Upper lobe of right lung (tissue), 1 donor: ENCODE data around the gene GCNT1. TPM values are rescaled to one million over a fixed set of nuclear protein-coding genes. Genes with fewer than 3 reads are reported as not detected.

Experiments
- ATAC-seq: fragments of 200-7000 bp; cut with Tn5 transposase; one replicate; pipeline ENCODE4 v1.9.1; 2020; ENCODE audit warnings: mild to moderate bottlenecking, moderate library complexity
- DNase-seq: peaks from one replicate; pipeline ENCODE4 v3.0.0-alpha.2; 2020
- H3K27ac ChIP-seq: fragments of 200-600 bp; one replicate; pipeline ENCODE4 v1.8.0; 2022
- H3K27me3 ChIP-seq: fragments of 200-600 bp; one replicate; pipeline ENCODE4 v1.8.0; 2022; ENCODE audit warnings: mild to moderate bottlenecking
- H3K36me3 ChIP-seq: fragments of 200-600 bp; one replicate; pipeline ENCODE4 v1.8.0; 2022
- H3K4me1 ChIP-seq: fragments of 200-600 bp; one replicate; pipeline ENCODE4 v1.8.0; 2022
- H3K4me3 ChIP-seq: fragments of 200-600 bp; one replicate; pipeline ENCODE4 v1.8.0; 2022; ENCODE audit warnings: mild to moderate bottlenecking
- H3K9me3 ChIP-seq: fragments of 200-600 bp; one replicate; pipeline ENCODE4 v1.8.0; 2022
- intact Hi-C: fragments of 100-400 bp; cut with DNase I; formaldehyde crosslinking; loops from one replicate; pipeline ENCODE4 v1.11.0; 2022
- total RNA-seq: library from RNA; stranded (reverse); fragmentation: NEBNext Ultra II Directional; extraction: Animal tissue kit (Norgen Biotek cat#: 25700); gene quantifications from one replicate; pipeline ENCODE4 v1.2.1, GENCODE V29; 2021
- TF ChIP-seq, protein P1 (sequence below): fragments of 200-600 bp; IDR thresholded peaks from one replicate; pipeline ENCODE4 v1.8.0; 2022; ENCODE audit warnings: antibody characterized with exemption
- donor health status: DM: no; HTN: yes; CAD: no; lungs with severe emphysema.

The GCNT1 gene
- total RNA-seq, 1 donor from 2014 or later, result 8.5 TPM

DNA sequence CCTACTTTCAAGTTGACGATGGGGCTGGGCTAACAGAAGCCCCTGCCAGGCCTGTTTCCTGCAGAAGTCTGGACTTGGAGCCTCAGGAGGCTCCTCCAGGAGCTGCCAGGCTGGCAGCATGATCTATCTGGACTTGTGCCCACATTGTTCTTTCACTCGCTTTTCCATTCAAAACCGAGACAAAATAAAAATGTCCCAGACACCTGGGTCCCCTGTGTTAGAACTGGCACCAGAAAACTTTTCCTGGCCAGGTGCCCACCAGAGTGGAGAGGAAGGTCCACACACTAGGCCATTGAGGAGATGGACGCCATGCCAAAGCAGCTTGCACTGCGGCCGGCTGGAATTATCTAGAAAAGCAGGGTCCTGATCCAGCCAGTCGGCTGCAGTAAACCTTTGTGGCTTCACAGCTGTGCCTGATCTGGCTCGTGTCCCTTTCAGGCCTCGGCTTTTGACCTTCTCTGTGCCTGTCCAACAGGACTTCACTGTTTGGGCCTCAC lies 78.2 kb downstream of the GCNT1 start:
- intact Hi-C loops, result no loop called here
- Histone ChIP-seq H3K9me3 (no peaks in the 10 kb centered on the region), H3K27ac (no peak overlapping the region), H3K4me1 (peaks cover 6% of the 10 kb centered on the region), H3K4me3 (no peak overlapping the region), H3K27me3 (no peaks in the 10 kb centered on the region), H3K36me3 (no peaks in the 10 kb centered on the region)
- no peak for DNase-seq
- TF ChIP-seq, protein P1, sequence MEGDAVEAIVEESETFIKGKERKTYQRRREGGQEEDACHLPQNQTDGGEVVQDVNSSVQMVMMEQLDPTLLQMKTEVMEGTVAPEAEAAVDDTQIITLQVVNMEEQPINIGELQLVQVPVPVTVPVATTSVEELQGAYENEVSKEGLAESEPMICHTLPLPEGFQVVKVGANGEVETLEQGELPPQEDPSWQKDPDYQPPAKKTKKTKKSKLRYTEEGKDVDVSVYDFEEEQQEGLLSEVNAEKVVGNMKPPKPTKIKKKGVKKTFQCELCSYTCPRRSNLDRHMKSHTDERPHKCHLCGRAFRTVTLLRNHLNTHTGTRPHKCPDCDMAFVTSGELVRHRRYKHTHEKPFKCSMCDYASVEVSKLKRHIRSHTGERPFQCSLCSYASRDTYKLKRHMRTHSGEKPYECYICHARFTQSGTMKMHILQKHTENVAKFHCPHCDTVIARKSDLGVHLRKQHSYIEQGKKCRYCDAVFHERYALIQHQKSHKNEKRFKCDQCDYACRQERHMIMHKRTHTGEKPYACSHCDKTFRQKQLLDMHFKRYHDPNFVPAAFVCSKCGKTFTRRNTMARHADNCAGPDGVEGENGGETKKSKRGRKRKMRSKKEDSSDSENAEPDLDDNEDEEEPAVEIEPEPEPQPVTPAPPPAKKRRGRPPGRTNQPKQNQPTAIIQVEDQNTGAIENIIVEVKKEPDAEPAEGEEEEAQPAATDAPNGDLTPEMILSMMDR, result no peak
- no peak for ATAC-seq

DNA sequence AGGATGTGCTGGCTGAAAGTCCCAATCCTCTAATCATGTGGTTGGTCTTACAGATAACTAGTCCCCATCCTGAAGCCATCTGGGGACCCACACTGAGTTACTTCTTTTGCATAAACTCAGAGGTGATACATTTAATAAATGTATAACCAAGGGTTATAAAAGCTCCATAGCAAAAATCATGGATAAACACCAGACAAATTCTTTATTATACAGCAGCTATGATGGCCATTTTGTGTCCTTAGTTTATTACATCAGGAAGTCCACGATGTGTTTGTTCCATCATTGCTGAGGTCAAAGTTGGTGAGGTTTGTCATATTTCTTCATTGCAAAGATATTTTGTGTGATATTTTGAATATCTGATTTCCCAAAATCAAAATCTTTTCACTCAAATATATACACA lies 80.2 kb downstream of the GCNT1 start:
- DNase-seq (no peak), ATAC-seq (no peak)
- H3K27ac ChIP-seq, result no peak overlapping the region
- no peaks in the 10 kb centered on the region for H3K9me3 ChIP-seq
- no peaks in the 10 kb centered on the region for H3K27me3 ChIP-seq
- no peaks in the 10 kb centered on the region for H3K4me1 ChIP-seq
- TF ChIP-seq, protein P1, result no peak
- intact Hi-C loops, result no loop called here
- H3K4me3 ChIP-seq, result no peak overlapping the region
- H3K36me3 ChIP-seq, result no peaks in the 10 kb centered on the region

DNA sequence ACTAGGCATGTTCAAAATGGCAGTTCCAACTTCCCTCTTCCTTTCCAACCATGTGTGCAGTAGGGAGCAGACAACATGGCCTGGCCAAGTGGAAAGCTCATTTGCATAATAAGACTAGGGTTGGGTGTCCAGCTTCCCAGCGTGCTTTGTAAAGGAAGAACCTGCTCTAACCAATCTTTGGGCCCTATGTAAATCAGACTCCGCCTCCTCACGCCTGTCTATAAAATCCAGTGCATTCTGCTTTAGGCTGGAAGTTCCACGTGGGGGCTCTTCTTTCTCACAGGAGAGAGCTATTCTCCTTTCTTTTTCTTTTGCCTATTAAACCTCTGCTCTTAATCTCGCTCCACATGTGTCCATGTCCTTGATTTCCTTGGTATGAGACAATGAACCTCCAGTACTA lies 83.4 kb downstream of the GCNT1 start:
- Histone ChIP-seq H3K9me3 (no peaks in the 10 kb centered on the region), H3K4me1 (no peaks in the 10 kb centered on the region), H3K36me3 (no peaks in the 10 kb centered on the region), H3K27ac (no peak overlapping the region), H3K4me3 (no peak overlapping the region), H3K27me3 (no peaks in the 10 kb centered on the region)
- DNase-seq (no peak), ATAC-seq (no peak)
- intact Hi-C loops, result no loop called here
- TF ChIP-seq, protein P1, result no peak

DNA sequence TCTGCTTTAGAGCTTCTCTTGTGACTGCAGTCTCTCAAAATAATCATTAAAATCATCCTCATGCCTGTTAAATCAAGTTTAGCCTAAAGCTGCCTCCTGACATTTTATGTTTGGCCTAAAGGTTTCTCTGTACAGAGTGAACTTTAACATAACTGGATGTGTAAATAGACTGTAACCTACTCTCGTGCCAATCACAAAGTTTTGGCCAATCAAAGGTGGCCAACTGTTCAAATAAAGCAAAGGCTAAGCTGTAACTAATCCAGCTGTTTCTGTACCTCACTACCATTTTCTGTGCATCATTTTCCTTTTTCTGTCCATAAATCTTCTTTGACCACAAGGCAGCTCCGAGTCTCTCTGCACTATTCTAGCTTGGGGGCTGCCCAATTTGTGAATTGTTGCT lies 86.2 kb downstream of the GCNT1 start:
- intact Hi-C loops, result no loop called here
- no peak overlapping the region for H3K27ac ChIP-seq
- no peak for DNase-seq
- no peak overlapping the region for H3K4me3 ChIP-seq
- H3K36me3 ChIP-seq, result no peaks in the 10 kb centered on the region
- TF ChIP-seq, protein P1, result no peak
- no peaks in the 10 kb centered on the region for H3K4me1 ChIP-seq
- no peaks in the 10 kb centered on the region for H3K9me3 ChIP-seq
- ATAC-seq, result no peak
- H3K27me3 ChIP-seq, result no peaks in the 10 kb centered on the region

DNA sequence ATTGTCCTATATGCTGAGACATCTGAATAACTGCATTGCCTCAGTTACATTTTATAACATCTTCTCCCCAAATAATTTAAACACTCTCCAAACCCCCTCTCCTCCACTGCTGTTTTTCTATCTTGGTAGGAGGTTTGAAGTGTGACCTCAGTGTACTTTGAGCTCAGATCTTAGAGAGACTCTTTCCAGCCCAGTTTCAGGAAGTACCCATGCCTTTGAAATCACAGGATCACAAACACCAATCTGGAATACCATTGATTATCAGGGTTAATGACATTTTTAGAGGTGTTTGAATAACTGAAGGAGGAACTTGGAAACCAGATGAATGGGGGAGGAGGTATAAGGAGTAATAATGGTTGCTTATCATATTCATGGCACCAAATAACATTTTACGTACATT lies 93.2 kb downstream of the GCNT1 start:
- no peaks in the 10 kb centered on the region for H3K27me3 ChIP-seq
- TF ChIP-seq, protein P1, result no peak
- no peak for ATAC-seq
- no peaks in the 10 kb centered on the region for H3K36me3 ChIP-seq
- intact Hi-C loops, result no loop called here
- no peak overlapping the region for H3K27ac ChIP-seq
- no peak for DNase-seq
- H3K4me1 ChIP-seq, result no peaks in the 10 kb centered on the region
- H3K9me3 ChIP-seq, result no peaks in the 10 kb centered on the region
- no peak overlapping the region for H3K4me3 ChIP-seq
